Stimulated activated CD4-positive, alpha-beta T cell treated with anti-CD3 and anti-CD28 coated beads, Interleukin-4, amount 100 ng/mL, for 4 hours (primary cell): ENCODE data around the gene DHX40.
"Not testable (repeated sequence)": the region's sequence is repeated elsewhere in the genome, so short reads cannot be mapped to it uniquely, and the experiment has no call there.

Experiments used
- DNase-seq, 2 experiments: peaks; one replicate each; pipeline ENCODE4 v3.0.0-alpha.2; 2020

Gene DHX40

GRCh38 chr17:59565959-59566324 lies 532 bp downstream of the DHX40 start:
- DNase-seq: peak; percentile 18 to 46

GRCh38 chr17:59569151-59569550 lies 3.7 kb downstream of the DHX40 start:
- not testable (repeated sequence) for DNase-seq

- no peak for DNase-seq
These were observed 7.0 kb downstream of the DHX40 start for GRCh38 chr17:59572301-59572924.

GRCh38 chr17:59584168-59584567 lies 18.8 kb downstream of the DHX40 start:
- not testable (repeated sequence) for DNase-seq

- DNase-seq: no peak
These were observed 34.8 kb downstream of the DHX40 start for GRCh38 chr17:59600169-59600568.

GRCh38 chr17:59601130-59601529 lies 35.7 kb downstream of the DHX40 start:
- DNase-seq: no peak

GRCh38 chr17:59607061-59607460 lies 41.7 kb downstream of the DHX40 start:
- DNase-seq: no peak

GRCh38 chr17:59607817-59608403 lies 42.5 kb downstream of the DHX40 start:
- peak in 1 of 2 experiments; percentile 11 for DNase-seq

GRCh38 chr17:59611503-59611902 lies 46.1 kb downstream of the DHX40 start:
- DNase-seq: no peak

GRCh38 chr17:59616253-59616920 lies 51.0 kb downstream of the DHX40 start:
- no peak for DNase-seq

GRCh38 chr17:59617156-59617732 lies 51.8 kb downstream of the DHX40 start:
- DNase-seq: no peak

- DNase-seq: no peak
These were observed 53.6 kb downstream of the DHX40 start for GRCh38 chr17:59619035-59619297.

GRCh38 chr17:59619298-59620063 lies 54.1 kb downstream of the DHX40 start, which contains the start of gene CLTC:
TSS of gene CLTC (plus strand) at chr17:59619895. CDS start at chr17:59620132, 237 bp downstream.
- DNase-seq: peak; percentile 87 to 96

GRCh38 chr17:59620064-59620359 lies 54.6 kb downstream of the DHX40 start:
- DNase-seq: no peak

- peak; percentile 39 to 48 for DNase-seq
These were observed 55.3 kb downstream of the DHX40 start for GRCh38 chr17:59620518-59621259.

- no peak for DNase-seq
These were observed 56.4 kb downstream of the DHX40 start for GRCh38 chr17:59621771-59622170.

GRCh38 chr17:59623151-59623550 lies 57.7 kb downstream of the DHX40 start:
- DNase-seq: no peak

- no peak for DNase-seq
These were observed 61.3 kb downstream of the DHX40 start for GRCh38 chr17:59626756-59627155.

- no peak for DNase-seq
These were observed 61.9 kb downstream of the DHX40 start for GRCh38 chr17:59627274-59627673.

- DNase-seq: no peak
These were observed 62.4 kb downstream of the DHX40 start for GRCh38 chr17:59627770-59628171.

- DNase-seq: no peak
These were observed 63.8 kb downstream of the DHX40 start for GRCh38 chr17:59629174-59629573.

- DNase-seq: no peak
These were observed 65.9 kb downstream of the DHX40 start for GRCh38 chr17:59631276-59631675.

- no peak for DNase-seq
These were observed 67.0 kb downstream of the DHX40 start for GRCh38 chr17:59632398-59632797.
